A673 (cell line): ENCODE results near the gene SHC4. TPM values are rescaled to one million over a fixed set of nuclear protein-coding genes. Genes with fewer than 3 reads are reported as not detected.

ENCODE experiments used
- BruUV-seq: library from RNA; stranded (reverse); fragments of 400-500 nt; replicated peaks from 2 replicates; lab custom pipeline; 2021; lab: Mats Ljungman, UMichigan
- CTCF ChIA-PET: fragments of 300-600 bp; sonication (Branson Sonifier 250); formaldehyde crosslinking; loops from one replicate; lab custom pipeline; 2022; ENCODE audit warnings: antibody characterized with exemption; lab: Charles Lee
- POLR2A ChIA-PET: fragments of 300-600 bp; sonication (Branson Sonifier 250); formaldehyde crosslinking; loops from one replicate; lab custom pipeline; 2022; ENCODE audit warnings: antibody characterized with exemption; ENCODE audit not compliant: low non-redundant PET; lab: Charles Lee
- DNase-seq: peaks from one replicate; pipeline ENCODE4 v3.0.0-alpha.2; 2015; ENCODE audit warnings: low spot score
- H3K27ac ChIP-seq: fragments of 200-600 bp; sonication (generic); 2 replicates; pipeline ENCODE4 v1.5.1; 2016; ENCODE audit warnings: mixed run types, low read depth, mild to moderate bottlenecking, mixed read lengths, antibody characterized with exemption, low read length; ENCODE audit not compliant: poor library complexity, severe bottlenecking
- H3K27me3 ChIP-seq: fragments of 200-600 bp; sonication (generic); replicated peaks from 2 replicates; pipeline ENCODE4 v1.6.1; 2017; ENCODE audit warnings: mixed run types, low read depth, mild to moderate bottlenecking, mixed read lengths, antibody characterized with exemption, low read length; ENCODE audit not compliant: insufficient read depth, poor library complexity
- H3K36me3 ChIP-seq: fragments of 200-600 bp; sonication (generic); 2 replicates; pipeline ENCODE4 v1.6.1; 2016; ENCODE audit warnings: mixed run types, mild to moderate bottlenecking, mixed read lengths, antibody characterized with exemption, low read length; ENCODE audit not compliant: insufficient read depth, poor library complexity, severe bottlenecking
- H3K4me1 ChIP-seq: fragments of 200-600 bp; sonication (generic); 2 replicates; pipeline ENCODE4 v1.6.1; 2017; ENCODE audit warnings: mixed run types, mild to moderate bottlenecking, mixed read lengths, antibody characterized with exemption, low read length; ENCODE audit not compliant: insufficient read depth, poor library complexity, severe bottlenecking
- H3K4me3 ChIP-seq: fragments of 200-600 bp; sonication (generic); 2 replicates; pipeline ENCODE4 v1.5.1; 2016; ENCODE audit warnings: low read depth, mixed run types, mild to moderate bottlenecking, mixed read lengths, low read length; ENCODE audit not compliant: poor library complexity, severe bottlenecking
- H3K9me3 ChIP-seq: fragments of 200-600 bp; sonication (generic); 2 replicates; pipeline ENCODE4 v1.6.1; 2016; ENCODE audit warnings: mixed run types, low read depth, mild to moderate bottlenecking, mixed read lengths, antibody characterized with exemption, low read length; ENCODE audit not compliant: poor library complexity, severe bottlenecking
- EZH2 ChIP-seq: fragments of 200-600 bp; sonication (generic); IDR thresholded peaks from 2 replicates; pipeline ENCODE4 v1.6.1; 2017; ENCODE audit warnings: borderline replicate concordance, low read depth, mild to moderate bottlenecking, mixed read lengths, antibody characterized with exemption, low read length; ENCODE audit not compliant: poor library complexity, severe bottlenecking
- intact Hi-C: fragments of 100-400 bp; cut with micrococcal nuclease; formaldehyde crosslinking; loops from one replicate; pipeline ENCODE4 v1.10.0; 2022; ENCODE audit not compliant: unreplicated experiment
- total RNA-seq: library from RNA; stranded (reverse); gene quantifications from 2 replicates; pipeline ENCODE4 v1.2.3, GENCODE V29; 2021
- TF ChIP-seq, protein P1 (sequence below): fragments of 300-800, 200-600 bp; sonication (generic); conservative IDR thresholded peaks from 2 replicates; pipeline ENCODE4 v1.5.1; 2017; ENCODE audit warnings: low read depth, mild to moderate bottlenecking, antibody characterized with exemption, low read length, moderate library complexity, mixed read lengths

SHC4 gene
- total RNA-seq, 1 experiment from 2014 or later = 0.73 TPM

DNA sequence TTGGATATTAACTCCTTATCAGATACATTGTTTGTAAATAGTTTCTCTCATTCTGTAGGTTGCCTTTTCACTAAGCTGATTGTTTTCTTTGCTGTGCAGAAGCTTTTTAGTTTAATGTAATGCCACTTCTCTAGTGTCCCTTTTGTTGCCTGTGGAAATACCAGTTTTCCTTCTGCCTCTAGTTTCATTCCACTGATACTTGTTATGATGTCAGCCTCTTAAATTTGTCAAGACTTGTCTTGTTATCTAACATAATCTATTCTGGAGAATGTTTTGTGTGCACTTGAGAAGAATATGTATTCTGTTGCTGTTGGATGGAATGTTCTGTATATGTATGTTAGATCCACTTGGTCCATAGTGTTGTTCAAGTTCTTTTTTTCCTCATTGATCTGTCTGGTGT lies 134.8 kb downstream of the SHC4 start:
- H3K9me3 ChIP-seq = no peaks in the 10 kb centered on the region
- CTCF ChIA-PET = no interaction called here
- no peak for DNase-seq
- H3K27ac ChIP-seq = no peak overlapping the region
- H3K4me3 ChIP-seq = no peak overlapping the region
- H3K27me3 ChIP-seq = no peaks in the 10 kb centered on the region
- H3K36me3 ChIP-seq = no peaks in the 10 kb centered on the region
- POLR2A ChIA-PET = no interaction called here
- H3K4me1 ChIP-seq = no peaks in the 10 kb centered on the region
- BruUV-seq = no TSS peak
- TF ChIP-seq, protein P1, sequence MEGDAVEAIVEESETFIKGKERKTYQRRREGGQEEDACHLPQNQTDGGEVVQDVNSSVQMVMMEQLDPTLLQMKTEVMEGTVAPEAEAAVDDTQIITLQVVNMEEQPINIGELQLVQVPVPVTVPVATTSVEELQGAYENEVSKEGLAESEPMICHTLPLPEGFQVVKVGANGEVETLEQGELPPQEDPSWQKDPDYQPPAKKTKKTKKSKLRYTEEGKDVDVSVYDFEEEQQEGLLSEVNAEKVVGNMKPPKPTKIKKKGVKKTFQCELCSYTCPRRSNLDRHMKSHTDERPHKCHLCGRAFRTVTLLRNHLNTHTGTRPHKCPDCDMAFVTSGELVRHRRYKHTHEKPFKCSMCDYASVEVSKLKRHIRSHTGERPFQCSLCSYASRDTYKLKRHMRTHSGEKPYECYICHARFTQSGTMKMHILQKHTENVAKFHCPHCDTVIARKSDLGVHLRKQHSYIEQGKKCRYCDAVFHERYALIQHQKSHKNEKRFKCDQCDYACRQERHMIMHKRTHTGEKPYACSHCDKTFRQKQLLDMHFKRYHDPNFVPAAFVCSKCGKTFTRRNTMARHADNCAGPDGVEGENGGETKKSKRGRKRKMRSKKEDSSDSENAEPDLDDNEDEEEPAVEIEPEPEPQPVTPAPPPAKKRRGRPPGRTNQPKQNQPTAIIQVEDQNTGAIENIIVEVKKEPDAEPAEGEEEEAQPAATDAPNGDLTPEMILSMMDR = no peak
- TF ChIP-seq EZH2 = no peak
- intact Hi-C loops = no loop called here

GRCh38 chr15:48828471-48828870 lies 135.2 kb downstream of the SHC4 start:
- TF ChIP-seq, protein P1 = no peak
- TF ChIP-seq EZH2 = no peak
- Histone ChIP-seq H3K4me1 (no peaks in the 10 kb centered on the region), H3K9me3 (no peaks in the 10 kb centered on the region), H3K27me3 (no peaks in the 10 kb centered on the region), H3K27ac (no peak overlapping the region), H3K4me3 (no peak overlapping the region), H3K36me3 (no peaks in the 10 kb centered on the region)
- intact Hi-C loops = no loop called here
- BruUV-seq = no TSS peak
- DNase-seq = no peak
- POLR2A ChIA-PET = no interaction called here
- CTCF ChIA-PET = no interaction called here

- Histone ChIP-seq H3K9me3 (no peaks in the 10 kb centered on the region), H3K4me1 (no peaks in the 10 kb centered on the region), H3K4me3 (no peak overlapping the region), H3K36me3 (no peaks in the 10 kb centered on the region), H3K27me3 (no peaks in the 10 kb centered on the region), H3K27ac (no peak overlapping the region)
- no TSS peak for BruUV-seq
- POLR2A ChIA-PET = no interaction called here
- TF ChIP-seq EZH2 = no peak
- TF ChIP-seq, protein P1 = no peak
- intact Hi-C loops = no loop called here
- no peak for DNase-seq
- CTCF ChIA-PET = no interaction called here
Observed at GRCh38 chr15:48825075-48825474, 138.6 kb downstream of the SHC4 start.
